PC-3 (cell line): ENCODE results near the gene MOCS1.
A peak's percentile ranks its signal among the peaks of the same experiment; 100 is the strongest.

Experiments
- CTCF ChIP-seq: fragments of 300-600 bp; sonication (generic); conservative IDR thresholded peaks from 2 replicates; pipeline ENCODE4 v1.5.1; 2017; ENCODE audit warnings: antibody characterized with exemption, low read depth, mild to moderate bottlenecking, low read length
- EZH2phosphoT487 ChIP-seq: fragments of 300-600 bp; sonication (generic); IDR thresholded peaks from 2 replicates; pipeline ENCODE4 v1.6.1; 2018; ENCODE audit warnings: mild to moderate bottlenecking, antibody characterized with exemption, low read length, borderline replicate concordance

GRCh38 chr6:39902786-39903465 lies 31.3 kb downstream of the MOCS1 start:
- TF ChIP-seq CTCF, result 0 out of 2 replicates have a peak, but pooled peaks have one; percentile 10
- TF ChIP-seq EZH2phosphoT487, result no peak
